Glomerular endothelial cell (primary cell): ENCODE data around the gene CLEC19A. TPM values are rescaled to one million over a fixed set of nuclear protein-coding genes. Genes with fewer than 3 reads are reported as not detected.

Experiments used
- DNase-seq: peaks from one replicate; pipeline ENCODE4 v3.0.0-alpha.2; 2011; ENCODE audit warnings: low read depth, low spot score; ENCODE audit errors: extremely low read depth
- total RNA-seq: library from RNA; depleted of rRNA; stranded (reverse); fragments of >200 nt; gene quantifications from 2 replicates; pipeline ENCODE4 v1.2.3, GENCODE V29; 2015

The CLEC19A gene
- not detected in 2 replicates for total RNA-seq

- DNase-seq = no peak
These were observed at the start of gene CLEC19A for GRCh38 chr16:19285431-19285830. Gene CLEC19A (plus strand): TSS chr16:19285731. CDS start chr16:19285852, 121 bp downstream.

GRCh38 chr16:19235886-19236285, 49.6 kb upstream of the CLEC19A start:
- DNase-seq = no peak

- DNase-seq = no peak
These were observed 48.8 kb upstream of the CLEC19A start for GRCh38 chr16:19236561-19237209.

- no peak for DNase-seq
These were observed 47.1 kb upstream of the CLEC19A start for GRCh38 chr16:19238406-19238805.

GRCh38 chr16:19239511-19240155, 45.9 kb upstream of the CLEC19A start:
- DNase-seq = no peak

GRCh38 chr16:19240494-19240893, 45.0 kb upstream of the CLEC19A start:
- DNase-seq = no peak

GRCh38 chr16:19241512-19241911, 44.0 kb upstream of the CLEC19A start:
- no peak for DNase-seq

GRCh38 chr16:19242186-19242585, 43.3 kb upstream of the CLEC19A start:
- DNase-seq = no peak

GRCh38 chr16:19242987-19243575, 42.5 kb upstream of the CLEC19A start:
- no peak for DNase-seq

GRCh38 chr16:19245326-19245925, 40.1 kb upstream of the CLEC19A start:
- DNase-seq = no peak

- DNase-seq = no peak
These were observed 32.6 kb upstream of the CLEC19A start for GRCh38 chr16:19252904-19253303.

GRCh38 chr16:19254611-19255010, 30.9 kb upstream of the CLEC19A start:
- DNase-seq = no peak

GRCh38 chr16:19264123-19264673, 21.3 kb upstream of the CLEC19A start:
- no peak for DNase-seq

GRCh38 chr16:19265380-19265930, 20.1 kb upstream of the CLEC19A start:
- no peak for DNase-seq

GRCh38 chr16:19266774-19267173, 18.8 kb upstream of the CLEC19A start:
- no peak for DNase-seq

GRCh38 chr16:19269098-19269497, 16.4 kb upstream of the CLEC19A start:
- DNase-seq = no peak

GRCh38 chr16:19274165-19274797, 11.2 kb upstream of the CLEC19A start:
- DNase-seq = no peak

- DNase-seq = no peak
These were observed 7.1 kb upstream of the CLEC19A start for GRCh38 chr16:19278403-19278802.

GRCh38 chr16:19281246-19281645, 4.3 kb upstream of the CLEC19A start:
- no peak for DNase-seq

GRCh38 chr16:19282101-19282500, 3.4 kb upstream of the CLEC19A start:
- no peak for DNase-seq

- DNase-seq = no peak
These were observed 1.9 kb upstream of the CLEC19A start for GRCh38 chr16:19283637-19284036.
